Peyer's patch (tissue), 4 donors: ENCODE data around the gene MRPS35.

ENCODE experiments used
- POLR2A ChIP-seq, 2 donors: fragments of 450-650 bp; IDR thresholded peaks; one replicate each; pipeline ENCODE4 v1.5.1; 2017; ENCODE audit warnings: antibody characterized with exemption in 2 of 2, mild to moderate bottlenecking in 2 of 2, moderate library complexity in 2 of 2
- TF ChIP-seq, protein P1 (sequence below), 6 experiments: fragments of 450-650 bp in 4 of 6; fragments of 200-600 bp in 2 of 6; sonication (generic) in 1 of 6; IDR thresholded peaks; one replicate each; pipeline ENCODE4 v1.5.1; 2017 to 2019; ENCODE audit warnings: antibody characterized with exemption in 6 of 6, mild to moderate bottlenecking in 3 of 6, moderate library complexity in 1 of 6

- TF ChIP-seq, protein P1, sequence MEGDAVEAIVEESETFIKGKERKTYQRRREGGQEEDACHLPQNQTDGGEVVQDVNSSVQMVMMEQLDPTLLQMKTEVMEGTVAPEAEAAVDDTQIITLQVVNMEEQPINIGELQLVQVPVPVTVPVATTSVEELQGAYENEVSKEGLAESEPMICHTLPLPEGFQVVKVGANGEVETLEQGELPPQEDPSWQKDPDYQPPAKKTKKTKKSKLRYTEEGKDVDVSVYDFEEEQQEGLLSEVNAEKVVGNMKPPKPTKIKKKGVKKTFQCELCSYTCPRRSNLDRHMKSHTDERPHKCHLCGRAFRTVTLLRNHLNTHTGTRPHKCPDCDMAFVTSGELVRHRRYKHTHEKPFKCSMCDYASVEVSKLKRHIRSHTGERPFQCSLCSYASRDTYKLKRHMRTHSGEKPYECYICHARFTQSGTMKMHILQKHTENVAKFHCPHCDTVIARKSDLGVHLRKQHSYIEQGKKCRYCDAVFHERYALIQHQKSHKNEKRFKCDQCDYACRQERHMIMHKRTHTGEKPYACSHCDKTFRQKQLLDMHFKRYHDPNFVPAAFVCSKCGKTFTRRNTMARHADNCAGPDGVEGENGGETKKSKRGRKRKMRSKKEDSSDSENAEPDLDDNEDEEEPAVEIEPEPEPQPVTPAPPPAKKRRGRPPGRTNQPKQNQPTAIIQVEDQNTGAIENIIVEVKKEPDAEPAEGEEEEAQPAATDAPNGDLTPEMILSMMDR (IDR thresholded peaks at IDR 0.05): no peak
- TF ChIP-seq POLR2A (IDR thresholded peaks at IDR 0.05): no peak
Measured at GRCh38 chr12:27805238-27805637, 94.6 kb downstream of the MRPS35 start.
